ENCODE data around the gene EMILIN1. TPM values are rescaled to one million over a fixed set of nuclear protein-coding genes. Genes with fewer than 3 reads are reported as not detected.
"Not testable (repeated sequence)": the region's sequence is repeated elsewhere in the genome, so short reads cannot be mapped to it uniquely, and the experiment has no call there.

The EMILIN1 gene
- total and polyA plus RNA-seq, 2 donors (not counting 3 experiments of a cell fraction or from before 2014, with no cell fraction given) = 11.7 to 16.6 TPM

DNA sequence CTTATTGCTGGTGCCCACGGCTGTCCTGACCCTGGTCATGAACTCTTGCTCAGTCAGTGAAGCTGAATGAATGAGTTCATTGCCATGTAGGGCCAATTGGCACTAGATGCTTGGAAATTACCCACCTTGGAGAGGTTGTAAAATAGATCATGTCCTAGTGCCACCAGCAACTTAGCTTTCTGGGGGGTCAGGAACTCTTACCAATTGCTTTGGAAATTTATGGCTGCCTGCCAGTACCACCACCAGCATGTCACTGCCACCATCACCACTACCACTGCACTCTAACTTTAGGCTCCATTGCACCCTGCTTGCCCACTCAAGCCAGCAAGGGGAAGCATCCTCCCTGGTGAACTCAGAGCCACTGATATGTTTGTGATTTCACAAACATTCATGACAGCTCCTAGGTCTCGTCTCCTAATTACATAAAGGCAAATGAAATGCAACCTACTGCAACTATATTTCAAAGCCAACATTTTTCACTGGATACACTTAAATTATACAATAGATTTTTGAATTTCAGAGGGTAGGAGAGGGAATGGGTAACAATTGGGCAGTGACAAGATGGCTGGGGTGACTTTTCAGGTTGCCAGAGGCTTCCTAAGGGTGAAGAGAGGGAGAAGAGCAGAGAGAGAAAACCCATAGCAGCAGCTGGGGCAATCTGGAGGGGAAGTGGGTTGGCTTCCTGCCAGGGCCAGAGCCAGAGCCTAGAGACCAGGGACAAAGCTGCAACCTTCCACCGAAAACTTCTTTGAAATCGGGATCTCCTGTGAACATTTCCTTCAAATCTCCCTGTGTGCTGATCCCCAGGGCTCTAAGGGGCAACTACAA, 3.5 kb upstream of the EMILIN1 start:
- TF ChIP-seq, protein P1, sequence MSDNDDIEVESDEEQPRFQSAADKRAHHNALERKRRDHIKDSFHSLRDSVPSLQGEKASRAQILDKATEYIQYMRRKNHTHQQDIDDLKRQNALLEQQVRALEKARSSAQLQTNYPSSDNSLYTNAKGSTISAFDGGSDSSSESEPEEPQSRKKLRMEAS (IDR thresholded peaks at IDR 0.05; ENCODE audit: insufficient read depth, insufficient read length) = no peak
- TF ChIP-seq POLR2AphosphoS5 (IDR thresholded peaks at IDR 0.05; ENCODE audit: insufficient read depth, low read depth, low read length) (no peak), POLR2A (IDR thresholded peaks at IDR 0.05; ENCODE audit: low read depth, low read length) (no peak), JUN (IDR thresholded peaks at IDR 0.05; ENCODE audit: borderline replicate concordance, insufficient read depth, insufficient read length, low read depth) (no peak), EZH2 (IDR thresholded peaks at IDR 0.05; ENCODE audit: borderline replicate concordance, low read depth, low read length, severe bottlenecking) (no peak), FOS (IDR thresholded peaks at IDR 0.05; ENCODE audit: borderline replicate concordance, insufficient read depth, low read length) (no peak), MYC (IDR thresholded peaks at IDR 0.05; ENCODE audit: low read depth, low read length) (no peak), GATA2 (IDR thresholded peaks at IDR 0.05; ENCODE audit: insufficient read depth, insufficient read length, low read depth, low read length) (no peak)
- TF ChIP-seq, protein P2, sequence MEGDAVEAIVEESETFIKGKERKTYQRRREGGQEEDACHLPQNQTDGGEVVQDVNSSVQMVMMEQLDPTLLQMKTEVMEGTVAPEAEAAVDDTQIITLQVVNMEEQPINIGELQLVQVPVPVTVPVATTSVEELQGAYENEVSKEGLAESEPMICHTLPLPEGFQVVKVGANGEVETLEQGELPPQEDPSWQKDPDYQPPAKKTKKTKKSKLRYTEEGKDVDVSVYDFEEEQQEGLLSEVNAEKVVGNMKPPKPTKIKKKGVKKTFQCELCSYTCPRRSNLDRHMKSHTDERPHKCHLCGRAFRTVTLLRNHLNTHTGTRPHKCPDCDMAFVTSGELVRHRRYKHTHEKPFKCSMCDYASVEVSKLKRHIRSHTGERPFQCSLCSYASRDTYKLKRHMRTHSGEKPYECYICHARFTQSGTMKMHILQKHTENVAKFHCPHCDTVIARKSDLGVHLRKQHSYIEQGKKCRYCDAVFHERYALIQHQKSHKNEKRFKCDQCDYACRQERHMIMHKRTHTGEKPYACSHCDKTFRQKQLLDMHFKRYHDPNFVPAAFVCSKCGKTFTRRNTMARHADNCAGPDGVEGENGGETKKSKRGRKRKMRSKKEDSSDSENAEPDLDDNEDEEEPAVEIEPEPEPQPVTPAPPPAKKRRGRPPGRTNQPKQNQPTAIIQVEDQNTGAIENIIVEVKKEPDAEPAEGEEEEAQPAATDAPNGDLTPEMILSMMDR (IDR thresholded peaks at IDR 0.05; ENCODE audit: extremely low read depth in 1 of 2, insufficient read depth in 1 of 2, low read depth in 1 of 2, low read length in 2 of 2) = no peak
- Histone ChIP-seq H2AFZ (ENCODE audit: low read depth, low read length) (no peak overlapping the region), H3K9me3 (replicated peaks; ENCODE audit: control insufficient read depth, insufficient read depth, low read length) (no peaks in the 10 kb centered on the region), H3K27ac (ENCODE audit: insufficient read depth, low read depth, low read length) (no peak overlapping the region), H3K4me3 (replicated peaks in 1 of 3; ENCODE audit: insufficient read depth in 1 of 3, low read depth in 1 of 3, low read length in 3 of 3) (no peak overlapping the region), H3K9ac (replicated peaks; ENCODE audit: extremely low read depth, insufficient read depth, low read length) (no peak overlapping the region), H3K4me2 (ENCODE audit: insufficient read depth, low read length) (no peak overlapping the region), H3K27me3 (ENCODE audit: control insufficient read depth in 2 of 2, insufficient read depth in 2 of 2, low read length in 2 of 2) (no peaks in the 10 kb centered on the region), H4K20me1 (replicated peaks; ENCODE audit: control insufficient read depth, extremely low read depth, insufficient read depth, low read length) (no peaks in the 10 kb centered on the region), H3K9me1 (replicated peaks; ENCODE audit: control insufficient read depth, extremely low read depth, insufficient read depth, low read length) (no peaks in the 10 kb centered on the region), H3K4me1 (ENCODE audit: control insufficient read depth, extremely low read depth, insufficient read depth, low read length) (peaks cover 13% of the 10 kb centered on the region), H3K36me3 (ENCODE audit: control insufficient read depth in 2 of 2, extremely low read depth in 1 of 2, insufficient read depth in 2 of 2, low read length in 2 of 2) (no peaks in the 10 kb centered on the region), H3K79me2 (ENCODE audit: control insufficient read depth, insufficient read depth, low read length) (peaks cover 14% of the 10 kb centered on the region)
- peak; percentile 40 for FAIRE-seq
- CTCF ChIA-PET = interaction anchor here (0.7 to 0.9 kb wide), 2 partner anchors 9 to 667 kb away, joined by 3 read pairs; no protein-coding TSS in a partner anchor
- DNase-seq (ENCODE audit: low read depth, low spot score) = peak; percentile 33
- POLR2A ChIA-PET = interaction anchor here (0.5 kb wide), 1 partner anchor 13 kb away, joined by 7 read pairs; no protein-coding TSS in a partner anchor
- dilution Hi-C loops (cut with MboI; ENCODE audit: extremely low pct_ligation_motif_present, low sequenced_read_pairs) (no loop called here), intact Hi-C loops (cut with micrococcal nuclease) (no loop called here)
- no TSS peak for BruUV-seq (replicated peaks)

DNA sequence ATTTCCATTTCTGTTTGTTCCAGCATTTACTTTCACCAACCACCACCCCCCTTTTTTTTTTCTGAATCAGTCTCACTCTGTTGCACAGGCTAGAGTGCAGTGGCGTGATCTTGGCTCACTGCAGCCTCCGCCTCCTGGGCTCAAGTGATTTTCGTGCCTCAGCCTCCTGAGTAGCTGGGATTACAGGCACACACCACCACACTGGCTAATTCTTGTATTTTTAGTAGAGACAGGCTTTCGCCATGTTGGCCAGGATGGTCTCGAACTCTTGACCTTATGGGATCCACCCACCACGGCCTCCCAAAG, 2.9 kb upstream of the EMILIN1 start:
- H3K4me3 ChIP-seq (replicated peaks in 1 of 3; ENCODE audit: insufficient read depth in 1 of 3, low read depth in 1 of 3, low read length in 3 of 3); H2AFZ ChIP-seq (ENCODE audit: low read depth, low read length); H3K27ac ChIP-seq (ENCODE audit: insufficient read depth, low read depth, low read length); BruUV-seq (replicated peaks); H3K9ac ChIP-seq (replicated peaks; ENCODE audit: extremely low read depth, insufficient read depth, low read length); dilution Hi-C loops (cut with MboI; ENCODE audit: extremely low pct_ligation_motif_present, low sequenced_read_pairs); intact Hi-C loops (cut with micrococcal nuclease); H3K36me3 ChIP-seq (ENCODE audit: control insufficient read depth in 2 of 2, extremely low read depth in 1 of 2, insufficient read depth in 2 of 2, low read length in 2 of 2); H3K27me3 ChIP-seq (ENCODE audit: control insufficient read depth in 2 of 2, insufficient read depth in 2 of 2, low read length in 2 of 2); H3K9me1 ChIP-seq (replicated peaks; ENCODE audit: control insufficient read depth, extremely low read depth, insufficient read depth, low read length); H3K79me2 ChIP-seq (ENCODE audit: control insufficient read depth, insufficient read depth, low read length); H3K4me1 ChIP-seq (ENCODE audit: control insufficient read depth, extremely low read depth, insufficient read depth, low read length); FAIRE-seq; H3K4me2 ChIP-seq (ENCODE audit: insufficient read depth, low read length); H4K20me1 ChIP-seq (replicated peaks; ENCODE audit: control insufficient read depth, extremely low read depth, insufficient read depth, low read length); DNase-seq (ENCODE audit: low read depth, low spot score); CTCF ChIA-PET; H3K9me3 ChIP-seq (replicated peaks; ENCODE audit: control insufficient read depth, insufficient read depth, low read length): not testable (repeated sequence)
- POLR2A ChIA-PET = interaction anchor here (0.5 kb wide), 1 partner anchor 12 kb away, joined by 7 read pairs; no protein-coding TSS in a partner anchor

Measured in endothelial cell of umbilical vein (primary cell).